Measurements from ENCODE around the gene CHFR.
"Not testable (repeated sequence)": the region's sequence is repeated elsewhere in the genome, so short reads cannot be mapped to it uniquely, and the experiment has no call there.

The CHFR gene, protein sequence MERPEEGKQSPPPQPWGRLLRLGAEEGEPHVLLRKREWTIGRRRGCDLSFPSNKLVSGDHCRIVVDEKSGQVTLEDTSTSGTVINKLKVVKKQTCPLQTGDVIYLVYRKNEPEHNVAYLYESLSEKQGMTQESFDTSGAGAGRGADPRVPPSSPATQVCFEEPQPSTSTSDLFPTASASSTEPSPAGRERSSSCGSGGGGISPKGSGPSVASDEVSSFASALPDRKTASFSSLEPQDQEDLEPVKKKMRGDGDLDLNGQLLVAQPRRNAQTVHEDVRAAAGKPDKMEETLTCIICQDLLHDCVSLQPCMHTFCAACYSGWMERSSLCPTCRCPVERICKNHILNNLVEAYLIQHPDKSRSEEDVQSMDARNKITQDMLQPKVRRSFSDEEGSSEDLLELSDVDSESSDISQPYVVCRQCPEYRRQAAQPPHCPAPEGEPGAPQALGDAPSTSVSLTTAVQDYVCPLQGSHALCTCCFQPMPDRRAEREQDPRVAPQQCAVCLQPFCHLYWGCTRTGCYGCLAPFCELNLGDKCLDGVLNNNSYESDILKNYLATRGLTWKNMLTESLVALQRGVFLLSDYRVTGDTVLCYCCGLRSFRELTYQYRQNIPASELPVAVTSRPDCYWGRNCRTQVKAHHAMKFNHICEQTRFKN
- total RNA-seq: 69.0 to 113 (median 82.4) reads per million in 3 experiments

DNA sequence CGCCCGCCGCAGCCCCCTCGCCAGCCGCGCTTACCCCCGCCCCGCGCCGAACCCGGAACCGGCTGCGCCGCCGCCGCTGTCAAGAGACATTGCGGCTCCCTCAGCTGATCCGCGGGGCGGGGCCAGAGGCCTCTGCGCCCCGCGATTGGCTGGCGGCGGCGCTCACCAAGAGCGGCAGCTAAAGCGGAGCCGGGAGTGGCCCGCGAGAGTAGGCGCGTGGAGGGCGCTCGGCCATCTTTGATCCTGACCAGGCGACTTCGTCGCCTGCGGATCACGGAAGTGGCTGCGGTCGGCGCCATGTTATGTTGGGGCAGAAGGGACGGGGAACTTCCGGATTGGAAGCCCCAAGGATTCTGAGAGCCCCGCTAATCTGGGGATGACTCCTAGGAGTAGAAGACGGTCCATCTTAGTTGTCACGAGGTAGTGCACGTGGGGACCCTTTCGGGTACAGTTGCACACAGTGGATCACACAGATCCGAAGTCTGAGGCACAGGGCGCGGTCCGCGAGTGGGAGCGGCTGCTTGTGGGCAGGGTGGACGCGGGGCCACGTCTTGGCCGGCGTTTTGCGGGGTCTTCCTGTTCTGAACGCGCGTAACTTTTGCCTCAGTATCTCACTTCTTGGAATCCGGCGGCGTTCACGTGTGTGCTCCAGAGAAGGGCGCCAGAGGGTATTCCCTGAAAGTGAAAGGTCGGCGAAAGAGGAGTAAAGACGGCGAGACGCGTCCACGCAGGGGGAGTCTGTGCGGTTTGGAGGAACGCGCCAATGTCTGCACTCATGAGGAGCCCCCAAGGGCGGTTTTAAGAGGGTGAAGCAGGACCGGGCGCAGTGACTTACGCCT, at the start of gene CHFR:
Gene CHFR, minus strand, starts transcription at position 93 of the 839 bp plus-strand sequence. CDS start 277 bp downstream, outside the sequence.
- peak; percentile 96 for DNase-seq

DNA sequence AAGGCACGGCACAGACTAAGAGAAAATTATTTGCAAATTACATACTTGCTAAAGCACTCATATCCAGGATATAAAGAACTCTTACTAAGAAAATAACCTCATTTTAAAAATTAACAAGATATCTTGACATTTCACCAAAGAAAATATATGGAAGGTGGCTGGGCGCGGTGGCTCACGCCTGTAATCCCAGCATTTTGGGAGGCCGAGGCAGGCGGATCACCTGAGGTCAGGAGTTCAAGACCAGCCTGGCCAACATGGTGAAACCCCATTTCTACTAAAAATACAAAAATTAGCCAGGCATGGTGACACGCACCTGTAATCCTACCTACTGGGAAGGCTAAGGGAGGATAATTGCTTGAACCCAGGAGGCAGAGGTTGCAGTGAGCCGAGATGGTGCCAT, 49.5 kb upstream of the CHFR start:
- not testable (repeated sequence) for DNase-seq

DNA sequence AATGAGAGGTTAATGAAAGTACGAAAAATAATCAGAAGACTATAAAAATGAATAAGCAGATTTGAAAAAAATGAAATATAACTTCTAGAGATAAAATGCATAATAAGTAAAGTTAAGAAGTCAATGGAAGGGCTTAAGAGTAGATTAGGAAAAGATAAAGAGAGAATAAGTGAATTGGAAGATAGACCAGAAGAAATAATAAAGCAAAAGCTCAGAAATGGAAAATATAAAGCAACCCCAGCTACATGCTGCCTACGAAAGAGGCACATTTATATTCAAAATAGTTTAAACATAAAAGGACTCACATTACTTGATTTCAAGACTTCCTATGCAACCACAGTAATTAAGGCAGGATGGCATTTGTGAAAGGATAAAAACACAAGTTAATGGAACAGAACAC, 48.8 kb upstream of the CHFR start:
- DNase-seq: no peak

DNA sequence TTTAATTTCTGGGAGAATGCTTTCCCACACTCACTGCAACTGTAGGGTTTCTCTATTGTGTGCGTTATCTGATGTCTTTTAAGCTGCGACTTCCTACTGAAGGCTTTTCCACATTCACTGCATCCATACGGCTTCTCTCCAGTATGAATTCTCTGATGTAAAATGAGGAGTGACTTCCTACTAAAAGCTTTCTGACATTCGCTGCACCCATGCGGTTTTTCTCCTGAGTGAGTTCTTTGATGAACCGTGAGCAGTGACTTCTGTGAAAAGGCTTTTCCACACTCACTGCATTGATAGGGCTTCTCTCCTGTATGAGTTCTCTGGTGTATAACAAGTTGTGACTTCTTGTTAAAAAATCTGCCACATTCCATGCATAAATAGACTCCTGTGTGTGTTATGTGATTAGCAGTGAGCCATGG, 39.0 kb upstream of the CHFR start:
- DNase-seq: no peak

DNA sequence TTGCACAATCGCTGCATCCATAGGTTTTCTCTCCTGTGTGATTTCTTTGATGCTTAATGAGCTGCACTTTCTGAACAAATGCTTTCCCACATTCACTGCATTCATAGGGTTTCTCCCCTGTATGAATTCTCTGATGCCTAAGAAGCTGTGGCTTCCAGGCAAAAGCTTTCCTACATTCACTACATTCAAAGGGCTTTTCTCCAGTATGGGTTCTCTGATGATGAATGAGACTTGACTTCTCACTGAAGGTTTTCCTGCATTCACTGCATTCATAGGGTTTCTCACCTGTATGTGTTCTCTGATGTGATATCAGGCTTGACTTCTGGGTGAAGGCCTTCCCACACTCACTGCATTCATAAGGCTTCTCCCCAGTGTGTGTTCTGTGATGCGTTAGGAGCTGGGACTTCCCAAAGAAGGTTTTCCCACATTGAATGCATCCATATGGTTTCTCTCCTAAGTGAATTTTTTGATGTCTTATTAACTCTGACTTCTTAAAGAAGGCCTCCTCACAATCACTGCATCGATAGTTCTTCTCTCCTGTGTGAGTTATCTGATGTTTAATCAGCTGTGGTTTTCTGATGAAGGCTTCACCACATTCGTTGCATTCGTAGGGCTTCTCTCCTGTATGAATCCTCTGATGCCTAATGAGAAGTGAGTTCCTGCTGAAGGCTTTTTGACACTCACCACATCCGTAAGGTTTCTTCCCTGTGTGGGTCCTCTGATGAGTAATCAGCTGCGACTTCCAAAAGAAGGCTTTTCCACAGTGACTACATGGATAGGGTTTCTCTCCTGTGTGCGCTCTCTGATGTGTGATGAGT, 38.4 kb upstream of the CHFR start:
- DNase-seq: no peak

DNA sequence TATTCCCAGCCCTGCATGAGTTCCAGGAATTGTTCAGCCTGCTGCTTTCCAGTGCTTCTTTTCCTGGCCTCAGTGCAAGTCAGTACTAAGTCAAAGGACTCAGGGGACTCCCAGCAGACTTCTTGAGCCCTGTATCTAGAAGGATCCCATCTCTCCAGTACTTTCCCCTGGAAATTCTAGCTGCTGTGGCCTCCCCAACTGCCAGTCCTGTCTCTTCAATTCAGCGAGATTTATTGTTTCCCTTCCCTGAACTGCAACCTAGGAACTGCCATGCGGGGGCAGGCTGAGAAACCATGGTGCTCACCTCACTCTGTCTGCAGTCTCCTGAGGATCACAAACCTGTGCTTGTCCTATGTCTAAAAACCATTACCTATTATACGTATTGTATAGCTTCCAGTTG, 37.0 kb upstream of the CHFR start:
- DNase-seq: no peak

DNA sequence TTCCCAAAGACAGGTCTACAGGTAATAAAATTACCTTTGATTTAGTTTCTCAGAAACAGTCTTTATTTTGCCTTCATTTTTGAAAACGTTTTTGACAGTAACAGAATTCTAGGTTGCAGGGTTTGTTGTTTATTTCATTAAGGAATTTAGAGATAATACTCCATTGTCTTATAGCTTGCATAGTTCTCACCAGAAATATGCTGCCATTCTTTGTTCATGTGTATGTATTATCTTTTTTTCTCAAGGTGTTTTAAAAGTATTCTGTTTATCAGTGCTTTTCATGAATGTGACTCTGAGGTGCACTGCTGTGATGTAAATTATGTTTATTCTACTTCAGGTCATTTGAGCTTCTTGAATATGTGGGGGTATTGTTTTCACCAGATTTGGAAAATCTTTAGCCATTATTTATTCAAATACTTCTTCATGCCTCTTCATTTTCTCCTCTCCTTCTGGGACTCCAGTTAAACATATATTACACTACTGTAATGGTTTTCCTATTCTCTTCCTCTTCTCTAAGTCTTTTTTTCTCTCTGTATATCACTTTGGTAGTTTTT, 36.0 kb upstream of the CHFR start:
- DNase-seq: no peak

DNA sequence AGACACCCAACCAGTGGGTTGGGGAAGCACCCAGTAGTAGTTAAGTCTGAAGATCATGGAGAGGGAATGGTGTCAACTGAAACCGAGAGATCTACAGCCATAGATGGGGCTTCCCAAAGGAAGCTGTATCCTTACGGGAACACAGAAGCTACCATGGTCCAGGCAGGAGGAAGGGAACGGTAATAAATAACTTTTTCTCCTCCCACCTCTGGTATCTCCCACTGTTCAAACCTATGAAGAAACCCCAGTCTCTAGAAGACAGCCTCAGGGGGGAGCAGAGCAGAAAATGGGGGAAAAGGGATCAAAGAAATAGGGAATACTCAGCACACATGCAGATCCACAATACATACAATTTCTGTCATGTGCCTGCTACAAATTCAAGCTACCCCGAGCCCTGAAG, 35.3 kb upstream of the CHFR start:
- DNase-seq: no peak

DNA sequence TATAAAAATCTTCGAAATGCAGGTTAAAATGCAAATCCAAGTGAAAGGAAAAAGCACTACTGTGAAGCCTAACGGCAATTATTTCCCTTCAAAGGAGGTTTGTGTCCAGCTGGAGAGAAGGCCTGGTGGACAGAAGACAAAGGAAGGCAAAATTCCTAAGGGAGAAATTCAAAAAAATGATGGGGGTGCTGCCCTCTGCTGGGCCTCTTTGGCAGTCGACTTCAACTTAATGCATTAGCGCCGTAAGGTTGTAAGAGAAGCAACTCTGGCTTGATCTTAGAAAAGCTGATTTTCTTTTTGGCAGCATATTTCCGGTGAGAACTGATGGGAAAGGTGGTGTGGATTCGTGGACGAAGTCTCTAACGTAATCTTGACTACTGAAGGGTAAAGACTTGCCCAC, 34.3 kb upstream of the CHFR start:
- DNase-seq: no peak

DNA sequence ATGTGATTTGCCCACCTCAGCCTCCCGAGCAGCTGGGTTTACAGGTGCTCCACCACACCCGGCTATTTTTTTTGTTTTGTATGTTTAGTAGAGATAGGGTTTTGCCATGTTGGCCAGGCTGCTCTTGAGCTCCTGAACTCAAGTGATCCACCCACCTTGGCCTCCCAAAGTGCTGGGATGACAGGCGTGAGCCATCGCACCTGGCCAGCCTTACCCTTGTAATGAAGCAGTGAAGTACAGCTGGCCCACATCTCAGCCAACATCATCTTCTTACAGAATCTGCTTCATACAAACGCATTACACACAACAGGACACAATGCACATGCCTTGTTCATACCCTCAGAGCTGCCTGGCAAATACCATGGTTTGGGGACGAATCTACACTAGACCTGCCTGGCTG, 31.3 kb upstream of the CHFR start:
- DNase-seq: no peak

DNA sequence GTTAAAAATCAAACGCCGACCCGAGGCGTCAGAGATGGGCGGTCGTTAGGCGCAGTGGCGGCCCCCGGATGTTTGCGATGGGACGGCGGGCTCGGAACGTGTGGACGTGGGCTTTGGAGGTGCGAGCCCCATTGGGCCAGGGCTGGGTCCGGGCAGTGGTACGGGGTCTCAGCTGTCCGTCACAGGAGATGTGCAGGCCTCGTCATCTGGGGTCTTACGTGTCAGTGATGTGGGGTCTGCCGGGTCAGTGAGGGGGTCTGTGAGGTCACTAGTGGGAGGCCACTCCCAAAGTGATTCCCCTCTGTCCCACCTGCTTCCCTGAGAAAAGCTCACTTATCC, 21.6 kb upstream of the CHFR start:
- DNase-seq: no peak

DNA sequence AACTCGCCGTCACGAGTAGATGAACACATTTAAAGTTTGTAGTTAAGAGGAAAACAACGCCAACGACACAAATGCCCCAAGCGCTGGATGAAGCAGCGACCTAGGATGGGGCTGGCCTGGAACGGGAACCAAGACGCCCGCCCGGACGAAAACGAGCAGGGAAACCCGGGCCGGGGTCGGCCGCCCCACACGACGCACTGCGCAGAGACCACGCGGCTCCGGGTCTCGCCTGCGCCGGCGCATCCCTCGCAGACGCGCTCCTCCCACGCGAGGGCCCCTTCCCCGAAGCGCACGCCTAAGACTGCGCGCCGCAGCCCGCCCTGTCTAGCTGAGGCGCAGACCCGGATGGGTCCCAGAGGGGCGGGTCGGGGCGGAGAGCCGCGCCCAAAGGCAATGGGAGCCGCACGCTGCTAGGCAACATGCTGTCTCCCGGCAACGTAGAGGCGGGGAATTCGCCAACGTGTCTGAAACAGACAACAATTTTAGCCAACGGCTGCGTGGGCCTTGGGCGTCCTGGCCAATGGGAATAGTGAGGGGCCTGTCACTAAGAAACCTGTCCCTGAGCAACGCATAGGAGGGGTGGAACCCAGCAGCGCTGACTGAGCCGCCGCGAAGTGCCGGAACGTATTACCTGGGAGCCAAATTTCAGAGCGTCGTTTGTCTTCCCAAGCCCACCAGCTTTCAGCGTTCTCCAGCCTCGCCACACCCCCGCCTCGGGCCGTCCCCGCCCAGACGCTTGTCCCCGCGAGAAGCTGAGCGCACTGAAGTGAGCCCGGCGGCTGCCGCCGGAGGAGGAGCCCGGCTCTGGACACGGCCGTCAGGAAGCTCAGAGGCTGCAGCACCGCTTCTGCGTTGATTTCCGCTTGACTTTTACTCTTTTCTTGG, 21.0 kb upstream of the CHFR start:
- DNase-seq: peak; percentile 98

DNA sequence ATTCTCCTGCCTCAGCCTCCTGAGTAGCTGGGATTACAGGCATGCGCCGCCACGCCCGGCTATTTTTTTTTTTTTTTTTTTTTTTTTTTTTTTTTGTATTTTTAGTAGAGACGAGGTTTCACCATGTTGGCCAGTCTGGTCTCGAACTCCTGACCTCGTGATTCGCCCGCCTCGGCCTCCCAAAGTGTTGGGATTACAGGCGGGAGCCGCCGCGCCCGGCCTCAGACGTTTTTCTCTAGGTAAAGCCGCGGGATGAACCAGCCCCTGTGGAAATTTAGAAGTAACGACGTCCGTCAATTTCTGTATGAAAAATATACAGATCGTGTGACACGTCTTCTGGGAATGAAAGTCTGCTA, 20.4 kb upstream of the CHFR start:
- DNase-seq: not testable (repeated sequence)

DNA sequence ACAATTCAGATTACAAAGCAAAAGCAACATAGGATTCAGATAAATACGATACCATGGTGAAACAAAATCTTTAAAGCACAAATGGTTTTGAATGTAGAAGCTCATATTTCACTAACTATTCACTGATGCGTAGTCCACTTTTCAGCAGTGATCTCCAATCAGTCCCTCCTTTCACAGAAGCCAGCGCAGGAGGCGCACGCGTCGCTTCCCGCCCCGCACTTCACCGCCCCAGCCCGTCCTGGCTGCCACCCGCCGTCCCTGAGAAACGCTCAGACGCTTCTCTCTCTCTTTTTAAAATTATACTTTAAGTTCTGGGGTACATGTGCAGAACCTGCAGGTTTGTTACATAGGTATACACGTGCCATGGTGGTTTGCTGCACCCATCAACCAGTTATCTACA, 19.8 kb upstream of the CHFR start:
- no peak for DNase-seq

DNA sequence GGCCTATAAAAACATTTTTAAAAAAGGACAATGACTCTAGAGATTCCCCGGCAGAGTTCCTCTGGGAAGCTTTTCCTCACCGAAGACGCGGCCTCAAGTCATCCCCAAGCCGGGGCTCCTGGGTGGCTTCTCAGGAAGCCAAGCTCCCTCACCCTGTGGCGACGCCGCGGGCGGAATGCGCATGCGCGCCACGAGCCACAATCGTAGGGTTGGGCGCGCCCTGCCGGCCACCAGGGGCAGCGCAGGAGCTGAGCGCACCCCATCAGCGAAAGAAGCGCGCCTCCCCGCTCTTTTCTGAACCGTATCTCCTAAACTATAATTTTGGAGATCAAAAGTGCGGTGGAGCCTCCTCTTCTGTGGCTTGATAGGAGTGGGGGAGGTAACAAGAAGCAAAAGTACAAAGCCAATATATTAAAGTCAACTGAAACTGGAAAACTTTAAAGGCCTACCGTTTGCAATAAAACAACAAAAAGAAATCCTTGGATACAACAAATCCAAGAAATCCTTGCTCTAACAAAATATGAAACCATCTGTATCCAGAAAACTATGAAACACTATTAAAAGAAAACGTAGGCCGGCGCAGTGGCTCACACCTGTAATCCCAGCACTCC, 17.4 kb upstream of the CHFR start:
- DNase-seq: peak; percentile 86

DNA sequence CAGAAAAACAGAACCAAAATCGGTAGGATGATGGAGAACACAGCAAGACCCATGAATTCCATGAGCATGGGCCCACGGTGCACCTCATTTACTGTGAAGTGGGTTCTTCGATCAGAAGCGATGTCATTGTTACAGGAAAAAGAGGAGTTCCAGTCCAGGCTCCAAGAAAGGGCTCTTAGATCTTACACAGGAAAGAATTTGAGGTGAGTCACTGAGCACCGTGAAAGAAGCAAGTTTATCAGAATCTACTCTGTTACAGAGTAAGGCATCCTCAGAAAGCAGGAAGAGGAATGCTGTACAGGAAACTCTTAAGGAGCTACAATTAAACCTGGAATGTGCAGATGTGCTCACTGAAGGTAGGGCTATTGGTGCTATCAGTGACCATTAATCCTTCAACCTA, 11.6 kb upstream of the CHFR start:
- DNase-seq: no peak

DNA sequence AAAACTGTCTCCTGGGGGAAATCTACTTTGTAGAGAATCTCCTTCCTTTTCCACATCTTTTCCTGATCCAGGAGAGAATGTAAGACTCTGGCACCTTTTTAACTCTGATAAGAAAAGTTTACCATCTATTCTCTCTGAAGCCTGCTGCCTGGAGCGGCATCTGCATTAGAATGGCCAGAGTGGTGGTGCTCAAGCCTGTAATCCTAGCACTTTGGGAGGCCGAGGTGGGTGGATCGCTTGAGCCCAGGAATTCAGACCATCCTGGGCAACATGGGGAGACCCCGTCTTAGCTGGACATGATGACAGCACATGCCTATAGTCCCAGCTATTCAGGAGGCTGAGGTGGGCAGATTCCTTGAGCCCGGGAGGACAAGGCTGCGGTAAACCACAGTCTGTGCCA, 1.4 kb upstream of the CHFR start:
- no peak for DNase-seq

DNA sequence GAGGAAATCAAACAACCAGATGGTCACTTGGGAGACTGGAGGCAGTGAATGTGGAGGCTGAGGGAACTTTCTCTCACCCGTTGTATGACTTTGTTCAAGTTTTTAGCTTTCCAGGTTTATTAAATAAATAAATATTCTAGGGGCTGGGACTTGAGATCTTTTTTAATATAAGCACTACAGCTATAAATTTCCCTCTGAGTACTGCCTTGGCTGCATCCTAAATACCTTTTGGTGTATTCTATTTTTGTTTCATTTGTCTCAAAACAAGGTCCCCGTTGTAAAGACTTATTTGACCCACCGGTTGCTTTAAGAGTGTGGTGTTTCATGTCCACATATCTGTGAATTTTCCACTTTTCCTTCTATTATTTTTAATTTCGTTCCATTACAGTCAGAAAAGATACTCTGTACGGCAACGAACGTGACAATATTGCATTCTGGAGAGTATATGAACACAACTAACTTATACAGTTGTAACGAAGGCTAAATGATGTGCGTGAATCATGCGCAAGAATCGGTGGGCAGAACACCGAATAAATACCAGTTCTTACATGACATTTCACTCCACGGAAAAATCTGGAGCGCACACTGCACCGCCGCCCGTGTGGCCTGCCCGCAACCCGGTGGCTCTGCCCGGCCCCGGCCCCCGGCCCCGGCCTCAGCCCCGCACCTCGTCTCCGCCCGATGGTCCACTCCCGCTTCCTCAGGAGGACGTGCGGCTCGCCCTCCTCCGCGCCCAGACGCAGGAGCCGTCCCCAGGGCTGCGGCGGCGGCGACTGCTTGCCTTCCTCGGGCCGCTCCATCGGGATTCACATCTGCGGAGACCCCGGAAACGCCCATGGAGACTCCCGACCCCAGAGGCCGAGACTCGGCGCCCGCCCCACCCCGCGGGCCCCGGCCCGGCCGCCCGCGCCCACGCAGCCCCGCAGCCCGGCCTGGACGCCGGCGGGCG, 602 bp downstream of the CHFR start:
- DNase-seq: no peak

DNA sequence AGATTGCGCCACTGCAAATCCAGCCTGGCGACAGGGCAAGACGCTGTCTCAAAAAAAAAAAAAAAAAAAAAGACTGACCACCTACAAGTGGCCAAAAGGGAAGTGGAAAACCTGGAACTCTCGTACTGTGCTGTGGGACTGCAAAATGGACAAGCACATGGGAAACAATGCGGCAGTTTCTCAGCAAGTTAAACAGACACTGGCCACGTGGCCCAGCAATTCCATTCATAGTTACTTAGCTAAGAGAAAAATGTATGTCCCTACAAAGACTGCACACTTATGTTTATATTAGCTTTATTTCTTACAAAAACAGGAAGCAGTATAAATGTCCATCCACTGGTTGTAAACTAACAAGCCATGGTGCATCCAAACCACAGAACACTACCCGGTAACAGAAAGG, 5.6 kb downstream of the CHFR start:
- no peak for DNase-seq

DNA sequence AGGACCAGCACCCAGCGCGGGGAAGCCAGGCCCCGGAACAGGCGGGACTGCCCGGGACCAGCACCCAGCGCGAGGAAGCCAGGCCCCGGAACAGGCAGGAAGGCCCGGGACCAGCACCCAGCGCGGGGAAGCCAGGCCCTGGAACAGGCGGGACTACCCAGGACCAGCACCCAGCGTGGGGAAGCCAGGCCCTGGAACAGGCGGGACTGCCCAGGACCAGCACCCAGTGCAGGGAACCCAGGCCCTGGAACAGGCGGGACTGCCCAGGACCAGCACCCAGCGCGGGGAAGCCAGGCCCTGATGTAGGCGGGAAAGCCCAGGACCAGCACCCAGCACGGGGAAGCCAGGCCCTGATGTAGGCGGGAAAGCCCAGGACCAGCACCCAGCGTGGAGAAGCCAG, 12.8 kb downstream of the CHFR start:
- not testable (repeated sequence) for DNase-seq

Measured in central memory CD4-positive, alpha-beta T cell (primary cell).